K562 (cell line): ENCODE measurements around the gene C4orf54.
A peak's percentile ranks its signal among the peaks of the same experiment; 100 is the strongest.

Experiments
- CTCF ChIP-seq, 3 experiments: IDR thresholded peaks in 2 of 3; conservative IDR thresholded peaks in 1 of 3; 2 replicates each; pipeline ENCODE4 v1.5.1; 2011 to 2012; ENCODE audit warnings: low read length in 3 of 3, mild to moderate bottlenecking in 3 of 3, control low read depth in 2 of 3, improper control_type of control experiment in 1 of 3, inconsistent platforms in 1 of 3, low read depth in 1 of 3, mixed read lengths in 1 of 3, moderate library complexity in 1 of 3; ENCODE audit not compliant: insufficient read depth in 2 of 3
- FOXK2 ChIP-seq, 2 experiments: fragments of 450-650 bp; IDR thresholded peaks in 1 of 2; conservative IDR thresholded peaks in 1 of 2; 2 replicates each; pipeline ENCODE4 v1.6.1; 2016; ENCODE audit warnings: low read depth in 2 of 2, mild to moderate bottlenecking in 1 of 2
- NKRF ChIP-seq: fragments of 450-650 bp; IDR thresholded peaks from 2 replicates; pipeline ENCODE4 v1.6.1; 2016; ENCODE audit warnings: borderline replicate concordance
- PYGO2 ChIP-seq: fragments of 450-650 bp; IDR thresholded peaks from 2 replicates; pipeline ENCODE4 v1.6.1; 2016; ENCODE audit warnings: mild to moderate bottlenecking, missing genetic modification characterization, moderate library complexity, missing compliant biosample characterization
- SMARCA5 ChIP-seq: fragments of 450-650 bp; IDR thresholded peaks from 2 replicates; pipeline ENCODE4 v1.6.1; 2016
- STAT5B ChIP-seq: fragments of 250-450 bp; sonication (Bioruptor Pico); IDR thresholded peaks from 2 replicates; pipeline ENCODE4 v1.8.0; 2021; ENCODE audit warnings: mild to moderate bottlenecking, inconsistent platforms
- ZBTB40 ChIP-seq, 2 experiments: fragments of 450-650 bp in 1 of 2; sonication (generic) in 1 of 2; formaldehyde crosslinking in 1 of 2; IDR thresholded peaks; 2 replicates each; pipeline versions ENCODE4 v1.7.1 to v1.9.0; 2016 to 2022; ENCODE audit warnings: inconsistent platforms in 1 of 2, mild to moderate bottlenecking in 1 of 2, missing genetic modification reagents in 1 of 2
- ZBTB7A ChIP-seq: IDR thresholded peaks from 2 replicates; pipeline ENCODE4 v1.6.1; 2011; ENCODE audit warnings: low read depth, mild to moderate bottlenecking, low read length, moderate library complexity, borderline replicate concordance; ENCODE audit not compliant: control insufficient read depth
- ZKSCAN8 ChIP-seq: fragments of 200-800 bp; sonication (Bioruptor generic); IDR thresholded peaks from 2 replicates; pipeline ENCODE4 v1.6.1; 2016; ENCODE audit warnings: missing genetic modification characterization, missing compliant biosample characterization
- ZNF140 ChIP-seq: fragments of 250-450 bp; sonication (Bioruptor Pico); IDR thresholded peaks from 2 replicates; pipeline ENCODE4 v1.8.0; 2021; ENCODE audit warnings: moderate library complexity, mild to moderate bottlenecking, inconsistent platforms
- ZNF274 ChIP-seq: IDR thresholded peaks from 2 replicates; pipeline ENCODE4 v1.6.1; 2011; ENCODE audit warnings: low read depth, mild to moderate bottlenecking, low read length, moderate library complexity, borderline replicate concordance
- ZNF282 ChIP-seq: sonication (generic); formaldehyde crosslinking; IDR thresholded peaks from 2 replicates; pipeline ENCODE4 v1.8.1; 2023; ENCODE audit warnings: missing genetic modification reagents
- TF ChIP-seq, protein P1 (sequence below): sonication (generic); formaldehyde crosslinking; IDR thresholded peaks from 2 replicates; pipeline ENCODE4 v1.8.1; 2023; ENCODE audit warnings: mild to moderate bottlenecking, missing genetic modification reagents

GRCh38 chr4:99615170-99615820 lies 42.3 kb downstream of the C4orf54 start:
- TF ChIP-seq STAT5B (CRISPR knock-in tag) (no peak), ZNF282 (no peak), ZBTB7A (no peak), PYGO2 (tag) (no peak), ZBTB40 (IDR thresholded peaks at IDR 0.05) (no peak), ZBTB40 (CRISPR knock-in tag; IDR thresholded peaks at IDR 0.05) (no peak), FOXK2 (conservative IDR thresholded peaks at IDR 0.05 in 1 of 2, IDR thresholded peaks at IDR 0.05 in 1 of 2; ENCODE audit: low read depth in 2 of 2) (no peak), CTCF (IDR thresholded peaks at IDR 0.05 in 2 of 3, conservative IDR thresholded peaks at IDR 0.05 in 1 of 3; ENCODE audit: insufficient read depth in 2 of 3, low read depth in 1 of 3, low read length in 3 of 3) (peak in 1 of 3 experiments; percentile 8; a peak in 1 of 6 replicates), ZKSCAN8 (no peak), ZNF140 (CRISPR knock-in tag) (no peak), ZNF274 (no peak), NKRF (no peak), SMARCA5 (no peak)
- TF ChIP-seq, protein P1, sequence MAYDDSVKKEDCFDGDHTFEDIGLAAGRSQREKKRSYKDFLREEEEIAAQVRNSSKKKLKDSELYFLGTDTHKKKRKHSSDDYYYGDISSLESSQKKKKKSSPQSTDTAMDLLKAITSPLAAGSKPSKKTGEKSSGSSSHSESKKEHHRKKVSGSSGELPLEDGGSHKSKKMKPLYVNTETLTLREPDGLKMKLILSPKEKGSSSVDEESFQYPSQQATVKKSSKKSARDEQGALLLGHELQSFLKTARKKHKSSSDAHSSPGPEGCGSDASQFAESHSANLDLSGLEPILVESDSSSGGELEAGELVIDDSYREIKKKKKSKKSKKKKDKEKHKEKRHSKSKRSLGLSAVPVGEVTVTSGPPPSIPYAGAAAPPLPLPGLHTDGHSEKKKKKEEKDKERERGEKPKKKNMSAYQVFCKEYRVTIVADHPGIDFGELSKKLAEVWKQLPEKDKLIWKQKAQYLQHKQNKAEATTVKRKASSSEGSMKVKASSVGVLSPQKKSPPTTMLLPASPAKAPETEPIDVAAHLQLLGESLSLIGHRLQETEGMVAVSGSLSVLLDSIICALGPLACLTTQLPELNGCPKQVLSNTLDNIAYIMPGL: no peak
